ENCODE results near the gene ZNF90.
A peak's percentile ranks its signal among the peaks of the same experiment; 100 is the strongest.
"Not testable (repeated sequence)": the region's sequence is repeated elsewhere in the genome, so short reads cannot be mapped to it uniquely, and the experiment has no call there.

Gene ZNF90

GRCh38 chr19:20066861-20067260 lies 10.9 kb upstream of the ZNF90 start:
- Histone ChIP-seq H3K9ac (ENCODE audit: low read depth, low read length) (no peak overlapping the region), H3K9me3 (ENCODE audit: insufficient read depth, low read depth, low read length) (0 out of 2 replicates have a peak, but pooled peaks cover 2% of the 10 kb centered on the region), H3K4me3 (ENCODE audit: low read length) (no peak overlapping the region), H3K36me3 (ENCODE audit: insufficient read depth, low read length) (no peaks in the 10 kb centered on the region), H3K27ac (ENCODE audit: low read depth, low read length) (peak overlapping the region; percentile 52; the same call in 1 of the 2 replicates), H3K27me3 (ENCODE audit: insufficient read depth, low read length) (no peaks in the 10 kb centered on the region), H3K4me1 (ENCODE audit: insufficient read depth, low read length) (peaks cover 43% of the 10 kb centered on the region)
- 76% methylated on average over 3 of the region's 3 CpGs for WGBS

DNA sequence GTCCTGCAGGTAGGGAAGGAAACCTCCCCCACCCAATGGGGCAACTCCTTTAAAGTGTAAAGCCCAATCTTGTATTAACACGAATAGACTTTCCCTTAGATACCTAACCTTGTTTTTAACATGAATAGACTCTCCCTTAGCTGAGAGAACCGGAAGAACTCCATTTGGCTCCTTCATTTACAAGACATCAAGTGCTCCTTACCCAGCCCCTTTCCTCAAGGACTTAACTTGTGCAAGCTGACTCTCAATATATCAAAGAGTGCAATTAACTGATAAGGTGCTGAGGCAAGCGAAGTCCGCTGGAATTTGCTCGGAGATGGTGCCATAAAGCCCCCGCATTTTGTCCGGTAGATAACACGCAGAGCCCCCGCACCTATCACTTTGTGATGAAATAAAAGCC lies 9.9 kb upstream of the ZNF90 start:
- Histone ChIP-seq H3K9ac (ENCODE audit: low read depth, low read length) (peak overlapping the region; percentile 79), H3K27ac (ENCODE audit: low read depth, low read length) (peak overlapping the region; percentile 87)

GRCh38 chr19:20068559-20068958 lies 9.2 kb upstream of the ZNF90 start:
- WGBS = 20% methylated on average over 7 of the region's 7 CpGs
- peak overlapping the region; percentile 44 for H3K4me3 ChIP-seq (ENCODE audit: low read length)
- not testable (repeated sequence) for H3K27me3 ChIP-seq (ENCODE audit: insufficient read depth, low read length); H3K9me3 ChIP-seq (ENCODE audit: insufficient read depth, low read depth, low read length); H3K36me3 ChIP-seq (ENCODE audit: insufficient read depth, low read length)
- peaks cover 43% of the 10 kb centered on the region for H3K4me1 ChIP-seq (ENCODE audit: insufficient read depth, low read length)
- H3K9ac ChIP-seq (ENCODE audit: low read depth, low read length) = peak overlapping the region; percentile 79
- peak overlapping the region; percentile 87 for H3K27ac ChIP-seq (ENCODE audit: low read depth, low read length)

More for the DNA sequence above, 9.9 kb upstream of the ZNF90 start:
- Histone ChIP-seq H3K27me3 (ENCODE audit: insufficient read depth, low read length) (no peaks in the 10 kb centered on the region), H3K4me3 (ENCODE audit: low read length) (peak overlapping the region; percentile 44), H3K9me3 (ENCODE audit: insufficient read depth, low read depth, low read length) (0 out of 2 replicates have a peak, but pooled peaks cover 2% of the 10 kb centered on the region), H3K4me1 (ENCODE audit: insufficient read depth, low read length) (peaks cover 43% of the 10 kb centered on the region), H3K36me3 (ENCODE audit: insufficient read depth, low read length) (no peaks in the 10 kb centered on the region)
- 12% methylated on average over 9 of the region's 9 CpGs for WGBS

DNA sequence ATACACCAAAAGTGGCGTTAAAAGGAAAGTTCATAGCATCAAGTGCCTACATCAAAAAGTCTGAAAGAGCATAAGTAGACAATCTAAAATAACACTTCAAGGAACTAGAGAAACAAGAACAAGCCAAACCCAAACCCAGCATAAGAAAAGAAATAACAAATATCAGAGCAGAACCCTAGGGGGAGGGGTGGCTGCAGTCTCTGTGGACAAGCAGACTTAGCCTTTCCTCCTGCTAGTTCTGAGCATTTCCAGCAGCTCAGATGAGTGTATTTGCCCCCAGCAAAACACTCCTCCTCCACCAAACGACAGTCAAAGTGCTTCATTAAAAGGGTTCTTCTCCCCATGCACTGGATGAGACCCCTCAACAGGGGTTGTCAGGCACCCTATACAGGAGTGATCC lies 7.1 kb upstream of the ZNF90 start:
- Histone ChIP-seq H3K4me3 (ENCODE audit: low read length) (no peak overlapping the region), H3K36me3 (ENCODE audit: insufficient read depth, low read length) (no peaks in the 10 kb centered on the region), H3K27me3 (ENCODE audit: insufficient read depth, low read length) (no peaks in the 10 kb centered on the region), H3K4me1 (ENCODE audit: insufficient read depth, low read length) (peaks cover 43% of the 10 kb centered on the region), H3K9me3 (ENCODE audit: insufficient read depth, low read depth, low read length) (0 out of 2 replicates have a peak, but pooled peaks cover 2% of the 10 kb centered on the region), H3K9ac (ENCODE audit: low read depth, low read length) (no peak overlapping the region), H3K27ac (ENCODE audit: low read depth, low read length) (no peak overlapping the region)
- 70% methylated on average over 2 of the region's 2 CpGs for WGBS

GRCh38 chr19:20072936-20073335 lies 4.9 kb upstream of the ZNF90 start:
- 100% methylated on average over 5 of the region's 5 CpGs for WGBS
- Histone ChIP-seq H3K4me1 (ENCODE audit: insufficient read depth, low read length) (peaks cover 27% of the 10 kb centered on the region), H3K27me3 (ENCODE audit: insufficient read depth, low read length) (no peaks in the 10 kb centered on the region)

DNA sequence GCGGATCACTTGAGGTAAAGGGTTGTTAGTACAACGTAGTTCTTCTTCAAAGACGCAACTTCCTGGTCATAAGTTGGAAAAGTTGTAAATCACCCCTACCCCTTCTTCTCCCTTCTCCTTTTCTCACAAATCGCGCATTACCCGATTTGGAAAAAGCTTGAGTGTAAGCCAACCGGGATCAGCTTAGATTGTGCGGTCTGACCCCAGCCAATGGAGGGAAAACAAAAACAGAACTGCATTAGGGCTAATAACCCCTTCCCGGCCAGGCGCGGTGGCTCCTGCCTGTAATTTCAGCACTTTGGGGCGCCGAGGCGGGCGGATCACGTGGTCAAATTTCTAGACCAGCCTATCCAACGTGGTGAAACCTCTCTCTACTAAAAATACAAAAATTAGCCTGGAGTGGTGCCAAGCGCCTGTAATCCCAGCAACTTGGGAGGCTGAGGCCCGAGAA lies 806 bp downstream of the ZNF90 start:
- under 1% methylated on average over 18 of the region's 19 CpGs for WGBS
- Histone ChIP-seq H3K4me3 (ENCODE audit: low read length) (peak overlapping the region; percentile 96), H3K9me3 (ENCODE audit: insufficient read depth, low read depth, low read length) (no peaks in the 10 kb centered on the region), H3K4me1 (ENCODE audit: insufficient read depth, low read length) (peaks cover 38% of the 10 kb centered on the region), H3K9ac (ENCODE audit: low read depth, low read length) (peak overlapping the region; percentile 95), H3K36me3 (ENCODE audit: insufficient read depth, low read length) (peaks cover 20% of the 10 kb centered on the region; the same call in 1 of the 2 replicates), H3K27ac (ENCODE audit: low read depth, low read length) (peak overlapping the region; percentile 92), H3K27me3 (ENCODE audit: insufficient read depth, low read length) (no peaks in the 10 kb centered on the region)

More at GRCh38 chr19:20072936-20073335, 4.9 kb upstream of the ZNF90 start:
- H3K27ac ChIP-seq (ENCODE audit: low read depth, low read length) = no peak overlapping the region
- no peak overlapping the region for H3K9ac ChIP-seq (ENCODE audit: low read depth, low read length)
- H3K4me3 ChIP-seq (ENCODE audit: low read length) = no peak overlapping the region
- H3K36me3 ChIP-seq (ENCODE audit: insufficient read depth, low read length) = no peaks in the 10 kb centered on the region
- no peaks in the 10 kb centered on the region for H3K9me3 ChIP-seq (ENCODE audit: insufficient read depth, low read depth, low read length)

GRCh38 chr19:20079476-20079875 lies 1.7 kb downstream of the ZNF90 start:
- WGBS = 19% methylated on average over 8 of the region's 8 CpGs
- Histone ChIP-seq H3K4me1 (ENCODE audit: insufficient read depth, low read length) (peaks cover 44% of the 10 kb centered on the region), H3K9me3 (ENCODE audit: insufficient read depth, low read depth, low read length) (no peaks in the 10 kb centered on the region), H3K27ac (ENCODE audit: low read depth, low read length) (no peak overlapping the region), H3K36me3 (ENCODE audit: insufficient read depth, low read length) (peaks cover 22% of the 10 kb centered on the region; the same call in 1 of the 2 replicates), H3K27me3 (ENCODE audit: insufficient read depth, low read length) (no peaks in the 10 kb centered on the region), H3K9ac (ENCODE audit: low read depth, low read length) (peak overlapping the region; percentile 95), H3K4me3 (ENCODE audit: low read length) (peak overlapping the region; percentile 96)

DNA sequence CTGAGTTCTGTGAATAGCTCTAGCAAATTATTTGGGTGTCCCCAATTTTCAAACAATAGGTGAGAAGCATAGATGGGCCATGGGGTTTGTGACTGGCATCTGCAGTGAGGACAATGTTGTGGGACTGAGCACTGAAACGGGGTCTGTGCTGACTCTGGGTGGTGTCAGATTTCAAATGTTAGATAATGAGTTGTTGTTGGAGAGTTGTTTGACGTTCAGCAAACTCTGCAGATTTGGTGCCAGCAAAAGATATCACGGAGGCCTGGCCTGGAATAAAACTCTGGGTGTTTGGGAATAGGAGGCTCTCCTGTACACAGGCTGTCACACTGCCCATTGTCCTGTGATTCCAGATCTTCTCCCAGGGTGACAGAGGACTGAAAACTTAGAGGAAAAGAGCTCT lies 2.9 kb downstream of the ZNF90 start:
- Histone ChIP-seq H3K27ac (ENCODE audit: low read depth, low read length) (no peak overlapping the region), H3K36me3 (ENCODE audit: insufficient read depth, low read length) (peaks cover 26% of the 10 kb centered on the region), H3K9me3 (ENCODE audit: insufficient read depth, low read depth, low read length) (no peaks in the 10 kb centered on the region), H3K27me3 (ENCODE audit: insufficient read depth, low read length) (no peaks in the 10 kb centered on the region), H3K9ac (ENCODE audit: low read depth, low read length) (no peak overlapping the region), H3K4me1 (ENCODE audit: insufficient read depth, low read length) (peaks cover 54% of the 10 kb centered on the region), H3K4me3 (ENCODE audit: low read length) (peak overlapping the region; percentile 96)
- WGBS = 42% methylated on average over 3 of the region's 3 CpGs

DNA sequence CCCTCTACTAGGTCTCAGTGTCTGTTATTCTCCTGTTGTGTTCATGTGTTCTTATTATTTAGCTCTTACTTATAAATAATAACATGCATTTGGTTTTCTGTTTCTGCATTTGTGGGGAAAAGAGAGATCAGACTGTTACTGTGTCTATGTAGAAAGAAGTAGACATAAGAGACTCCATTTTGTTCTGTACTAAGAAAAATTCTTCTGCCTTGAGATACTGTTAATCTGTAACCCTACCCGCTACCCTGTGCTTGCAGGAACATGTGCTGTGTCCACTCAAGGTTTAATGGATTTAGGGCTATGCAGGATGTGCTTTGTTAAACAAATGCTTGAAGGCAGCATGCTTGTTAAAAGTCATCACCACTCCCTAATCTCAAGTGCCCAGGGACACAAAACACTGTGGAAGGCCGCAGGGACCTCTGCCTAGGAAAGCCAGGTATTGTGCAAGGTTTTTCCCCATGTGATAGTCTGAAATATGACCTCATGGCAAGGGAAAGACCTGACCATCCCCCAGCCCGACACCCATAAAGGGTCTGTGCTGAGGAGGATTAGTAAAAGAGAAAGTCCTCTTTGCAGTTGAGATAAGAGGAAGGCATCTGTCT lies 4.5 kb downstream of the ZNF90 start:
- Histone ChIP-seq H3K4me1 (ENCODE audit: insufficient read depth, low read length) (peaks cover 70% of the 10 kb centered on the region), H3K36me3 (ENCODE audit: insufficient read depth, low read length) (peaks cover 34% of the 10 kb centered on the region), H3K27ac (ENCODE audit: low read depth, low read length) (peak overlapping the region; percentile 85), H3K9ac (ENCODE audit: low read depth, low read length) (peak overlapping the region; percentile 54; the same call in 1 of the 2 replicates), H3K4me3 (ENCODE audit: low read length) (peak overlapping the region; percentile 34)
- 10% methylated on average over 3 of the region's 3 CpGs for WGBS
- H3K27me3 ChIP-seq (ENCODE audit: insufficient read depth, low read length); H3K9me3 ChIP-seq (ENCODE audit: insufficient read depth, low read depth, low read length): not testable (repeated sequence)

DNA sequence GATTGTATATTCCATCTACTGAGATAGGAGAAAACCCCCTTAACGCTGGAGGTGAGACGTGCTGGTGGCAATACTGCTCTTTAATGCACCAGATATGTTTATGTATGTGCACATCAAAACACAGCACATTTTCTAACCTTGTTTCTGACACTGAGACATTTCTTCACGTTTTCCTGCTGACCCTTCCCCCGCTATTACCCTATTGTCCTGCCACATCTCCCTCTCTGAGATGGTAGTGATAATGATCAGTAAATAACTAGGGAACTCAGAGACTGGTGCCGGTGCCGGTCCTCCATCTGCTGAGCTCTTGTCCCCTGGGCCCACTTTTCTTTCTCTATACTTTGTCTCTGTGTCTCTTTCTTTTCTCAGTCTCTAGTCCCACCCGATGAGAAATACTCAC lies 5.1 kb downstream of the ZNF90 start:
- Histone ChIP-seq H3K9ac (ENCODE audit: low read depth, low read length) (peak overlapping the region; percentile 54; the same call in 1 of the 2 replicates), H3K36me3 (ENCODE audit: insufficient read depth, low read length) (peaks cover 34% of the 10 kb centered on the region), H3K4me1 (ENCODE audit: insufficient read depth, low read length) (peaks cover 74% of the 10 kb centered on the region), H3K4me3 (ENCODE audit: low read length) (peak overlapping the region; percentile 34), H3K27ac (ENCODE audit: low read depth, low read length) (peak overlapping the region; percentile 85)
- WGBS = 38% methylated on average over 7 of the region's 7 CpGs
- not testable (repeated sequence) for H3K9me3 ChIP-seq (ENCODE audit: insufficient read depth, low read depth, low read length); H3K27me3 ChIP-seq (ENCODE audit: insufficient read depth, low read length)

- peaks cover 100% of the 10 kb centered on the region for H3K36me3 ChIP-seq (ENCODE audit: insufficient read depth, low read length)
- peaks cover 39% of the 10 kb centered on the region for H3K9me3 ChIP-seq (ENCODE audit: insufficient read depth, low read depth, low read length)
- H3K27ac ChIP-seq (ENCODE audit: low read depth, low read length) = no peak overlapping the region
- H3K4me3 ChIP-seq (ENCODE audit: low read length) = no peak overlapping the region
- 97% methylated on average over 3 of the region's 3 CpGs for WGBS
- no peak overlapping the region for H3K9ac ChIP-seq (ENCODE audit: low read depth, low read length)
- no peaks in the 10 kb centered on the region for H3K27me3 ChIP-seq (ENCODE audit: insufficient read depth, low read length)
- peaks cover 10% of the 10 kb centered on the region for H3K4me1 ChIP-seq (ENCODE audit: insufficient read depth, low read length)
Observed at GRCh38 chr19:20102097-20102496, 24.3 kb downstream of the ZNF90 start.
